GM23338 (cell line): ENCODE data around the gene MAP3K5. TPM values are rescaled to one million over a fixed set of nuclear protein-coding genes. Genes with fewer than 3 reads are reported as not detected.

Experiments used
- ATAC-seq: fragments of 200-7000 bp; cut with Tn5 transposase; 3 replicates; pipeline ENCODE4 v1.9.1; 2020
- DNase-seq: peaks from one replicate; pipeline ENCODE4 v3.0.0-alpha.2; 2015; ENCODE audit warnings: low spot score
- H2AFZ ChIP-seq: fragments of 200-600 bp; sonication (generic); 2 replicates; pipeline ENCODE4 v1.8.0; 2016; ENCODE audit warnings: antibody characterized with exemption, mild to moderate bottlenecking, moderate library complexity
- H3F3A ChIP-seq: fragments of 200-600 bp; sonication (generic); replicated peaks from 2 replicates; pipeline ENCODE4 v1.8.0; 2017; ENCODE audit warnings: antibody characterized with exemption, mixed run types, low read depth
- H3K27ac ChIP-seq: fragments of 200-600 bp; sonication (generic); 2 replicates; pipeline ENCODE4 v1.6.1; 2016; ENCODE audit warnings: low read depth
- H3K27me3 ChIP-seq: fragments of 200-600 bp; sonication (generic); 2 replicates; pipeline ENCODE4 v1.8.0; 2016; ENCODE audit warnings: mild to moderate bottlenecking, mixed run types, moderate library complexity; ENCODE audit not compliant: insufficient read depth
- H3K36me3 ChIP-seq: fragments of 200-600 bp; sonication (generic); 2 replicates; pipeline ENCODE4 v1.8.0; 2016; ENCODE audit warnings: mild to moderate bottlenecking; ENCODE audit not compliant: insufficient read depth
- H3K4me1 ChIP-seq: fragments of 200-600 bp; sonication (generic); 2 replicates; pipeline ENCODE4 v1.8.0; 2016; ENCODE audit warnings: mild to moderate bottlenecking, moderate library complexity; ENCODE audit not compliant: insufficient read depth
- H3K4me2 ChIP-seq: fragments of 200-600 bp; sonication (generic); 2 replicates; pipeline ENCODE4 v1.7.1; 2017; ENCODE audit warnings: mixed run types
- H3K4me3 ChIP-seq: fragments of 200-600 bp; sonication (generic); 2 replicates; pipeline ENCODE4 v1.6.1; 2016; ENCODE audit warnings: mixed run types
- H3K79me2 ChIP-seq: fragments of 200-600 bp; sonication (generic); replicated peaks from 2 replicates; pipeline ENCODE4 v1.8.0; 2017; ENCODE audit warnings: mild to moderate bottlenecking; ENCODE audit not compliant: insufficient read depth
- H3K9me2 ChIP-seq: fragments of 200-600 bp; sonication (generic); 2 replicates; pipeline ENCODE4 v1.8.0; 2017; ENCODE audit not compliant: insufficient read depth
- H4K20me1 ChIP-seq: fragments of 200-600 bp; sonication (generic); replicated peaks from 2 replicates; pipeline ENCODE4 v1.8.0; 2017; ENCODE audit warnings: mild to moderate bottlenecking; ENCODE audit not compliant: insufficient read depth
- H3K27ac Mint-ChIP-seq: 2 replicates; pipeline ENCODE4 v1.8.0; 2020; ENCODE audit warnings: inconsistent platforms, mild to moderate bottlenecking, moderate library complexity, mixed read lengths
- H3K27me3 Mint-ChIP-seq: 3 replicates; pipeline ENCODE4 v1.8.0; 2022; ENCODE audit warnings: low read depth, mild to moderate bottlenecking, moderate library complexity, mixed read lengths, inconsistent platforms; ENCODE audit not compliant: insufficient read depth, poor library complexity
- H3K36me3 Mint-ChIP-seq: 3 replicates; pipeline ENCODE4 v1.8.0; 2021; ENCODE audit warnings: low read depth, mild to moderate bottlenecking, inconsistent platforms, moderate library complexity, mixed read lengths
- H3K4me1 Mint-ChIP-seq: 3 replicates; pipeline ENCODE4 v1.8.0; 2020; ENCODE audit warnings: mild to moderate bottlenecking, inconsistent platforms, mixed read lengths
- H3K4me3 Mint-ChIP-seq: 3 replicates; pipeline ENCODE4 v1.8.0; 2021; ENCODE audit warnings: moderate library complexity, mild to moderate bottlenecking, inconsistent platforms, mixed read lengths
- H3K9me3 Mint-ChIP-seq: 3 replicates; pipeline ENCODE4 v1.8.0; 2020; ENCODE audit warnings: moderate library complexity, mild to moderate bottlenecking, inconsistent platforms, mixed read lengths
- CREB1 ChIP-seq: fragments of 250-450 bp; sonication (Bioruptor Pico); IDR thresholded peaks from 2 replicates; pipeline ENCODE4 v1.5.0; 2020; ENCODE audit warnings: low read depth, mild to moderate bottlenecking, moderate library complexity
- CTCF ChIP-seq, 2 experiments: fragments of 200-600 bp in 1 of 2; sonication (generic) in 1 of 2; conservative IDR thresholded peaks; 2 replicates each; pipeline versions ENCODE4 v1.5.1 to v1.6.1; 2016 to 2017; ENCODE audit warnings: antibody characterized with exemption in 2 of 2, low read depth in 2 of 2, mild to moderate bottlenecking in 2 of 2, moderate library complexity in 1 of 2
- EZH2 ChIP-seq: fragments of 200-600 bp; sonication (generic); IDR thresholded peaks from one replicate; pipeline ENCODE4 v1.8.0; 2017; ENCODE audit warnings: antibody characterized with exemption, mild to moderate bottlenecking, low read depth; ENCODE audit not compliant: unreplicated experiment
- JUNB ChIP-seq: IDR thresholded peaks from one replicate; pipeline ENCODE4 v1.6.1; 2016; ENCODE audit warnings: antibody characterized with exemption; ENCODE audit not compliant: unreplicated experiment
- NANOG ChIP-seq: IDR thresholded peaks from 2 replicates; pipeline ENCODE4 v1.6.1; 2016; ENCODE audit warnings: antibody characterized with exemption, borderline replicate concordance
- POLR2AphosphoS5 ChIP-seq: IDR thresholded peaks from 2 replicates; pipeline ENCODE4 v1.6.1; 2016; ENCODE audit warnings: antibody characterized with exemption, low read depth
- STAT1 ChIP-seq: IDR thresholded peaks from one replicate; pipeline ENCODE4 v1.6.1; 2016; ENCODE audit warnings: antibody characterized with exemption; ENCODE audit not compliant: unreplicated experiment
- ZNF114 ChIP-seq: fragments of 250-450 bp; sonication (Bioruptor Pico); IDR thresholded peaks from 2 replicates; pipeline ENCODE4 v1.5.0; 2020; ENCODE audit warnings: mild to moderate bottlenecking, moderate library complexity
- ZNF331 ChIP-seq: fragments of 250-450 bp; sonication (Bioruptor Pico); IDR thresholded peaks from 2 replicates; pipeline ENCODE4 v1.5.0; 2020; ENCODE audit warnings: low read depth, mild to moderate bottlenecking, moderate library complexity
- ZNF462 ChIP-seq: fragments of 250-450 bp; sonication (Bioruptor Pico); IDR thresholded peaks from 2 replicates; pipeline ENCODE4 v1.5.0; 2020; ENCODE audit warnings: mild to moderate bottlenecking, moderate library complexity
- polyA plus RNA-seq: library from polyadenylated mRNA; unstranded; fragments of >200 nt; fragmentation: Nextera tagmentation; extraction: Ambion mirVana; gene quantifications from 2 replicates; pipeline ENCODE4 v1.2.1, GENCODE V29; 2016
- total RNA-seq: library from RNA; depleted of rRNA; stranded (reverse); fragments of >200 nt; shearing (Covaris generic); gene quantifications from 2 replicates; pipeline ENCODE4 v1.2.3, GENCODE V29; 2014
- TF ChIP-seq, protein P1 (sequence below): IDR thresholded peaks from 2 replicates; pipeline ENCODE4 v1.6.1; 2016; ENCODE audit warnings: antibody characterized with exemption

MAP3K5 gene
- total and polyA plus RNA-seq, 2 experiments from 2014 or later: 0.76 to 2.8 TPM

GRCh38 chr6:136666041-136666440 lies 126.2 kb downstream of the MAP3K5 start:
- Mint-ChIP-seq H3K4me1 (no peaks in the 10 kb centered on the region), H3K27me3 (no peaks in the 10 kb centered on the region), H3K36me3 (no peaks in the 10 kb centered on the region), H3K4me3 (no peak overlapping the region), H3K9me3 (no peaks in the 10 kb centered on the region), H3K27ac (no peak overlapping the region)
- Histone ChIP-seq H3K9me2 (no peaks in the 10 kb centered on the region), H3K4me3 (no peak overlapping the region), H3K36me3 (no peaks in the 10 kb centered on the region), H3K27ac (no peak overlapping the region), H2AFZ (no peak overlapping the region), H4K20me1 (no peaks in the 10 kb centered on the region), H3K79me2 (no peaks in the 10 kb centered on the region), H3F3A (no peaks in the 10 kb centered on the region), H3K4me1 (peaks cover 6% of the 10 kb centered on the region; the same call in 1 of the 2 replicates), H3K4me2 (no peak overlapping the region), H3K27me3 (no peaks in the 10 kb centered on the region)
- no peak for DNase-seq
- no peak for ATAC-seq
- TF ChIP-seq, protein P1, sequence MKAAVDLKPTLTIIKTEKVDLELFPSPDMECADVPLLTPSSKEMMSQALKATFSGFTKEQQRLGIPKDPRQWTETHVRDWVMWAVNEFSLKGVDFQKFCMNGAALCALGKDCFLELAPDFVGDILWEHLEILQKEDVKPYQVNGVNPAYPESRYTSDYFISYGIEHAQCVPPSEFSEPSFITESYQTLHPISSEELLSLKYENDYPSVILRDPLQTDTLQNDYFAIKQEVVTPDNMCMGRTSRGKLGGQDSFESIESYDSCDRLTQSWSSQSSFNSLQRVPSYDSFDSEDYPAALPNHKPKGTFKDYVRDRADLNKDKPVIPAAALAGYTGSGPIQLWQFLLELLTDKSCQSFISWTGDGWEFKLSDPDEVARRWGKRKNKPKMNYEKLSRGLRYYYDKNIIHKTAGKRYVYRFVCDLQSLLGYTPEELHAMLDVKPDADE: no peak
- TF ChIP-seq ZNF114 (CRISPR knock-in tag) (no peak), STAT1 (no peak), POLR2AphosphoS5 (no peak), ZNF462 (CRISPR knock-in tag) (no peak), CREB1 (no peak), CTCF (conservative IDR thresholded peaks at IDR 0.05; ENCODE audit: low read depth in 2 of 2) (no peak), NANOG (no peak), ZNF331 (CRISPR knock-in tag) (no peak), JUNB (no peak), EZH2 (no peak)
